Central memory CD4-positive, alpha-beta T cell (primary cell): Measurements from ENCODE around the gene CLK4.
A peak's percentile ranks its signal among the peaks of the same experiment; 100 is the strongest.

Source experiments
- DNase-seq: peaks from one replicate; pipeline ENCODE4 v3.0.0; 2022

The CLK4 gene

GRCh38 chr5:178632285-178632684 is 5.4 kb upstream of the CLK4 start:
- no peak for DNase-seq

GRCh38 chr5:178630951-178631350 is 4.1 kb upstream of the CLK4 start:
- no peak for DNase-seq

- no peak for DNase-seq
Observed at GRCh38 chr5:178630475-178630930, 3.7 kb upstream of the CLK4 start.

DNA sequence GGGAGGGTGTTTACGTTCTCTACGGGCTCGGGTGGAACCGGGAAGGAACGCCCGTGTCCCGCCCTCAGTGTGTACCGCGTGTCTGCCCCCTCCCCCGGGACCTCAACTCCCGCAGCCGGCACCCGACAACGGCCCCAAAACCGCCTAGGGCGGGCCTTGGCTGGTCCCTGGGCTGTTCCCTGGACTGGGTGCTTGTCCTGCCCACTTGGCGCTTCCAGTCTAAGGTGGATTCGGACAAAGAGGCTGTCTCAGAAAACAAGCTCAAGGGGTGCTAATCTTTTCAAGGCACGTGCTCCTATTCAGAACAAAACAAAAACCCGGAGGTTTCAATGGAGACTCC is 379 bp upstream of the CLK4 start:
- DNase-seq, result no peak

DNA sequence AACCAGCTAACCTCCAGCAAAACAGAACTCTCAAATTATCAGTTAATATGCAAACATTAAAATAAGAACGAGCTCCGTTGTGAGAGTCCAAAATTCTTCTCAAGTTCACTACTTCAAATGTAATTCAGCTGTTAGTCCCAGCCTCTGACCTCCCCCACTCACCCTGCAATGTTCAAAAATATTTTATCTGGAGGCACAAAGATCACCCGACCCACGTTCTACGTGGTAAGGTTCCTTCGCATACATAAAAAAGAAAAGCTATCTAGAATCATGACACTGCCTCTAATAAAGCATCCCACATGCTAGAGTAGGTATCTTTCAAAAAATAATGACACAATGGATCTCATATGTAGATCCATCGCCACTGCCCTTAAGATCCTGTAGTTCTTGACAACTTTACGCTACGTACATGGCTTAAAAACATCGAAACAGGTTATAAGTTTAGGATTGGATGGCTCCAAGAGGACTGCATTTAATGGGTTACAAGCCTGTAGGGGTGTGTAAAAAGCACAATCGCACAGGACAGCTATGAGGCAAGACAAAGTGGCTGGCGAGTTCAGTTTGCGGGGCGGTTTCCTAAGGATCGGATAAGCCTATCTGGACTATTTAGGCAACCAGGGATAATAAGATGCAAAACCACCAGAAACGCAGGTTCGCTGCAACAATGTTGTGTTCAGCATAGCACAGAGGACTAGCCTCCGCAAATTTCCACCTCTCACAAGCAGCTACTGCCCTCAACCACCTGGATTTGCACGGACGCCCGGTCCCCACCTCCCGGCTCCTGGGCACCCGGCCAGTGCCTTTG is 969 bp downstream of the CLK4 start:
- DNase-seq, result no peak

- no peak for DNase-seq
Observed at GRCh38 chr5:178624631-178625546, 2.0 kb downstream of the CLK4 start.

DNA sequence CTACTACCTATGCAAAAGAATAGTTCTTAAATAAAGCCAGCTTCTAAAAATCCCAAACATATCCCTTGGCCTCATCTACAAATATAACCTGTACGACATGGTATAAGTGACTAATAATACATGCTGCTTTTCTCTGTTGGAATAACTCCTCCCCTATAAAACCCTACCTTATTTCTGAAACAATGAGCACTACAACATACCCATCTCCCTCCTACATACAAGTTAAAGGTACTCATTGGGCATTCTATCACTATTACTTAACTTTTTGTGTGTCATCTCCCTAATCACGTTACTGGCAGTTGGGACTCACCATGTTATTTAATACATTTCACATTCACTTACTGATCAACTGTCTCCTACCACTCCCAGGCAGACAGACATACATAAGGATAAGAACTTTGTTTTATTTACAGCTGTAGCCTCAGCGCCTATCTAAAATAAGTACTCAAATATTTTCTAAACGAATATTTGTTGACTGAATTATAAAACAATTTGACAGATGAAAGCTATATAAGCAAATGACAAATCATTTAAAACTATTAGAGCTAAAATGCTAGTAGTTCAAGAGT is 4.1 kb downstream of the CLK4 start:
- DNase-seq, result no peak

DNA sequence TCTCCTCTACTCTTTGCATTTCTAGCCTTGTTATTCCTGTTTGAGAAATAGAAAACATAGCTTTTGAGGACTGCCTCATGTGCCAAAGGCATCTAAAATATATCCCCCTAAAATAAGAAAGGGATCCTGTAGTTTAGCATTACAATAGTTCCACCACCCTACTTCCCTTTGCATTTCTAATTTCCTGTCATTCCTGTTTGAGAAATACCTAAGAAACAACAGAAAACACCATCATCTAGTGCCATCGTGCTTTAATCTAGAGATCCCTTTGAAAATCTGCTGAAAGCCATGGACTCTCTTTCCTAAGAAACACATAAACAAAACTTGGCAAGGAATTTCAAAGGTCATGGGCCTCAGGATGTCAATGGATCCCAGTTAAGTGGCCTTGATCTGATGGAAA is 7.5 kb downstream of the CLK4 start:
- no peak for DNase-seq

DNA sequence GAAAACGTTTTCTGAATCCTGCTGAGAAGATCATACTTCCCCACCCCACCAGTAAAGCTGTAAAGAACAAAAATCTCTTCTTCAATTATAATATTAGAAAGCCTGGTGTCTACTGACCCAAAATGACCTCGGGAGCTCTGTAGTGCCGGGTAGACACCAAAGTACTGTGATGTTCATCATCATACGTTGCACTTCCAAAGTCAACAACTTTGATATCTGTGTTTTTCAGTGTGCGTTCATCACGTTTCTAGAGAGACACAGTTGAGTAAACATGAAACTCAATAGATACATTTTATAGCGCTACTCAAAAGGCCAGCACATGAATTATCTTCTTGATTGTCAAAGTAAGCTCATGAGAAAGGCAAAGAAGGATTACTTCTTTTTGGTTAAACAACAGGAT is 14.6 kb downstream of the CLK4 start:
- no peak for DNase-seq

DNA sequence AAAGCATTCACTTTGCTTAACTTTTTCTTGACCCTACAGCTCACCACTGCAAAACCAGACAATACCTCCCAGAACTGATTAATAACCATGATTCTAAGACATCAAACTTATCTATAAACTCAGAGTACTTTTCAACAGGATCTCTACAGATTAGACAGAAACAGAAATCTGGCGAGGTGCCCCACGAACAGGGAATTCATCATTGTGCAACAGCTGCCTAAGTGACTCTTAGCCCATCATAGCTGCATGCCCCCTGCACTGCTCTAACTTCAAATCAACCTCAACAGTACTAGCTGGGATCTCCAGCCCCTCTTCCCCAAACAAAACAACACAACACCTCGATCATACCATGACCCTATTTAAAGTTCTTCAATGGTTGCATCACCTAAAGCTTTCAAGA is 20.6 kb downstream of the CLK4 start:
- DNase-seq, result no peak

GRCh38 chr5:178605788-178606187 is 21.1 kb downstream of the CLK4 start:
- no peak for DNase-seq

DNA sequence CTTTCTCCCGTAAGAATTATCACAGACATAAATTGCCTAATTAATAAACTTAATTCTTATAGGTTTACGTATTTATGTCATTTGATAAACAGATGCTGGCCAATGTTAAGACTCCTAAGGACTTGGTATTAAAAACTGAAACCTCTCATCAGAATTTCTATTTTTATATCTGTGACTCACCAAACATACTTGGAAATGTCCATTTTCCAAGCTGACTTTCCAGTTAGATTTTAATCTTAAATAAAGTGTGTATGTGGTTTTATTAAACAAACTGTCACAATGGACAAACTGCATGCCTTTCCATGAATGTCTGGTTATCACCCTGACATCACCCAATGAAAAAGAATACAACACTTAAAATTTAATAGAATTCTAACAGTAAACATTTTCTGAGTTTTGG is 24.1 kb downstream of the CLK4 start:
- DNase-seq, result no peak

GRCh38 chr5:178595750-178596149 is 31.1 kb downstream of the CLK4 start:
- DNase-seq, result no peak

DNA sequence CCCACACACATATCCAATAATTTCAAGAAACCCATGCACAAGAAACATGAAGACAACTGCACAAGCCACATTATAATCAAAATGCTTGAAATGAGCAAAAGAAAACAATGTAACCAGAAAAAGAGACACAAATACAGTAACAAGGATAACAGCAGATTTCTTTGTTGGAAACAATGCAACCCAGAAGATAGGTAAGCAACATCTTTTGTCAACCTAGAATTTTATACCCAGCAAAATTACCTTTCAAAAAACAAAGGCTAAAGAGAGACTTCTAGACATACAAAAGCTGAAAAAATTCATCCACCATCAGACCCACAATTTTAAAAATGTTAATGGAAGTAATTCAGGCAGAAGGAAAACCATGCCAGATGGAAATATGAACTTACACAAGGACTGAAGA is 31.7 kb downstream of the CLK4 start:
- DNase-seq, result no peak

DNA sequence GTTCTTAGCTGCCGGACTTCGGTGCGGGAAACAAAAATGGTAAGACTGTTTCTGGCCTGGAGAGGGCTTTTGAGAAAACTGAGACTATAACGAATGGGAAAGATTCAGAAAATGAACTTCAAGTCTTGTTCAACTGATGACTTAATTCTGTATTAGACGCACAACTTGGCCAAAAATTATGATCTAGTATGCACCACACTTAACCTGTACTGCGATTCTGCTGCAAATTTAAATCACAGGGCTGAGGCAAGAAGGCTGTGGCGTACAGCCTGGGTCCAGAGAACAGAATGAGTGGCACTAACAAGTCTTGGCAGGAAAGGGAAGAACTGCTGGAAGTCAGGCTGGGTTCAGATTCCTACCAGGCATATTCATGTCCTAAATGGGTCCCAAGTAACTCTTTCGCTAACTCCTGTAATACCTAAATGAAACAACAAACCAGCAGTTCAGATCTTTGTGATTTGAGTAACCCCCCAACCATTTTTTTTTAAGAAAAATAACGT is 35.9 kb downstream of the CLK4 start:
- DNase-seq, result no peak

- DNase-seq, result peak; percentile 12
Observed at GRCh38 chr5:178590141-178590923, 36.5 kb downstream of the CLK4 start, which contains the start of gene COL23A1. Gene COL23A1 (minus strand): TSS chr5:178590393.

GRCh38 chr5:178589180-178590140 is 37.4 kb downstream of the CLK4 start:
- no peak for DNase-seq

- no peak for DNase-seq
Observed at GRCh38 chr5:178588769-178589168, 38.1 kb downstream of the CLK4 start.

DNA sequence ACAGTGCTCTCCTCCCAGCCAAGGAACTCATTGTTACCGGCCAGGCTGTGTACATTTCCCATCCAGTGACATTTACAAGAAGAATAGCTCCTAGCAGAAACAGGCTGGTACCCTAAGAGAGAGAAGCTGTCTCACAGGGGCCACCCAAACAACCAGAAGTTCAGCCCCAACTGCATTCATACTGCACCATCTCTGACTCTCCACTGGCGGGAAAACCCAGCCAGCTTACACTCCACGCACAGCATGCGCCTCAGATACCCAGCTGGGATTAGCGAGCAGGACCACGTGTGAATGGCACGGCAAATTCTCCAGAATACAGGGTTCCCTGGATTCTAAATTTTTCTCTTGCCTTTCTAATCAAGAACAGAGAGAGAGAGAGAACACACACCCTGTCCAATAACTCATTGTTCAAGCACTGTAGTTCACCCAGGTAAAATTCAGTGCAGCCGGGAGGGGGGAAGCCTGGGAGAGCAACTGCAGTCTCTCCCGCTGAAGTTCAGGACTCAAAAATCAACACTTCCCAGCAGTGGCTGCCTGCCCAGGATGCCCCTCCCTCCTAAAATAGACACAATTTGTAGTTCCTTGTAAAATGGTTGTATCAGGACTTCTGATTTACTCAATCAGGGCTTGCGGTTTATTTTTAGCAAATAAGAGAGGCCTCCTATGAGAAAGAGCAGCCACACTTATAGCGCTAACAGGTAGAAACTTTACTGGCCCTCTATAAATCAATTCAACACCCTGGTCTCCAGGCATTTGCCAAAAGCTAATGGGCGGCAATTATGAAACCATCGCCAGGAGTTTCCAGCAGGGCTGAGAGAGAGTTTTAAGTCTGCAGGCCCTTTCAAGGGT is 38.9 kb downstream of the CLK4 start:
- DNase-seq, result no peak

GRCh38 chr5:178586396-178586795 is 40.5 kb downstream of the CLK4 start:
- no peak for DNase-seq
